HG02759 (cell line): Measurements from ENCODE around the gene MN1.

Experiments used
- ATAC-seq: cut with Tn5 transposase; IDR thresholded peaks from one replicate; pipeline ENCODE4 v1.9.1; 2021; ENCODE audit warnings: mild to moderate bottlenecking, moderate library complexity; ENCODE audit not compliant: unreplicated experiment

MN1 gene

DNA sequence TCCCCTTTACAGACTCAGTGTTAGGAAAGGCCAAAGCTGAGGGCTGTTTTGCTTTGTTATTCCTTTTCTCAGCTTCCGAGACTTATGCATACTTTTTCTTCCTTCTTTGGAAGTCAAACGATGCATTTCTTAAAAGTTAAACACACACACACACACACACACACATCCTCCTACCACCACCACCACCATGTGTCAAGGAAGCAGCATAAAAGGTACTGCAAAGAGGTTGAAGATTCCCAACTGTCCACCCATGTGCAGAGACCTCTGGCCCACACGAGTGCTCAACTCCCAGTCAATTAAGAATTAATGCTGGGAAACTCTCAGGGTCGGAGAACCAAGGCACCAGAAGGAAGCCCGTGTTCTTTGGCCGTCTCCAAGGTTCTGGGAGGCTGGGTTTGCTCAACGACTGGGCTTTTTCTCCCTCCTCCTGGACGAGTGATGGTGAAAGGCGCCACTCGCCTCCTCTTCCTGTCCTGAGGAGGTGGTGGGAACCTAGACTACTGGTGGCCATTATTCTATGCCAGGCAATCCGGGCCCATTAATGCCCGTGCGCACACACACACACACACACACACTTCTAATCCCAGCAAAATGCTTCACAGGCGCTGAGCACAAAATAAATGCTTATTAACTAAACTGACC, 15.1 kb downstream of the MN1 start:
- no peak for ATAC-seq

DNA sequence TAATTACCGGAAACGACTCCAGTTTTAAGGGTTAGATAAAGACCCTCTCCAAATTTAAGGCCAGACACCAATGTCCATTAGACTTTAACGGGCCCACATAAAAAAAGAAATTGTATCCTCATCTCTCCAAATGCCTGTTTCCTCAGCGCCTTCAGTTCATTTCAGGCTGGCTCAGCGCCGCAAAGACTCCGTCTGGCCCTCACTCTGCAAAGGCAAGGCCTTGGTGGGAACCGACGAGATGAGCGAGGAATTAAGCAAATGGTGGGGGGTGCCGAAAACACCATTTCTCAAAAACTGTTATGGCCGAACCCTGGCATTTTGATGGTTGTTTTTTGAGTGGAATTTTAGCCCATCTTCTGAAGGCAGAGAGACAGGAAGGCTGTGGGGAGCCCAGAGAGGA, 15.7 kb downstream of the MN1 start:
- ATAC-seq = no peak

- no peak for ATAC-seq
Measured at GRCh38 chr22:27784120-27784475, 17.5 kb downstream of the MN1 start.

GRCh38 chr22:27783436-27784119, 18.0 kb downstream of the MN1 start:
- no peak for ATAC-seq

- ATAC-seq = no peak
Measured at GRCh38 chr22:27782088-27782487, 19.5 kb downstream of the MN1 start.

- ATAC-seq = no peak
Measured at GRCh38 chr22:27780161-27780575, 21.4 kb downstream of the MN1 start.

- ATAC-seq = no peak
Measured at GRCh38 chr22:27779643-27780042, 21.9 kb downstream of the MN1 start.

DNA sequence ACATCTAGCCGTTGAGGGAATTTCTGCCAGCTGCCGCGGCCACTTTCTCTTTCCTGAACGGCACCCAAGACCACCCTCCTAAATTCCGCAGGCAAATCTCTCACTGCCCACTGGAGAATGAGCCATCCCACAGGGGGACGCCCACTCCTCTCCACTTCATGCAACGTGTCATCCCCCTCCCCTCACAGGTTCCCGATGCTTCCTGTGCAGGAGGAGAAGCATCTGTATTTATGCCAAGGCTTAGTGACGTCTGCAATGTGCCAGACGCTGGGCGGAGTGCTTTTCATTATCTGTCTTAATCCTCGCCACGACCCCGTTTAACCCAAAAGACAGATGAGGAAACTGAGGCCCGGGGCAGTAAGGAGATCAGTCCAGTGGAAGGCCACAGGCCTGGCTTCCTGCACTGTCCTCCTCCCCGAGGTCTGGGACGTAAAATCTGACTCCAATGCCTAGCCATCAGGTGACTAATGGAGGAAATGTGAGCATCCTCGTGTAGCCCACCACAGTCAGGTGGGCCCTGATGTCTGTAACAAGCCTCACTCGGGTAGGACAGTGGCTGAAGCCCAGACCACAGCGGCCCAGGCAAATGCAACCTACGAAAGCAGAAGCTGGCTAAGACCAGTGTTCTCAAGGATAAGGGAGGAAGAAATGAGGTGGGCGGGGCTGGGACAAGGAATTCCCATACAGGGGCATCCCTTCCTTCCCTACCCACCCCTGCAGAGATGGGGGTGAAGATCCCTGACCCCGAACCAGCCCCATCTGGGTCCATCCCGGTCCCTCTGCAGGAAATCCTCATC, 23.1 kb downstream of the MN1 start:
- no peak for ATAC-seq

DNA sequence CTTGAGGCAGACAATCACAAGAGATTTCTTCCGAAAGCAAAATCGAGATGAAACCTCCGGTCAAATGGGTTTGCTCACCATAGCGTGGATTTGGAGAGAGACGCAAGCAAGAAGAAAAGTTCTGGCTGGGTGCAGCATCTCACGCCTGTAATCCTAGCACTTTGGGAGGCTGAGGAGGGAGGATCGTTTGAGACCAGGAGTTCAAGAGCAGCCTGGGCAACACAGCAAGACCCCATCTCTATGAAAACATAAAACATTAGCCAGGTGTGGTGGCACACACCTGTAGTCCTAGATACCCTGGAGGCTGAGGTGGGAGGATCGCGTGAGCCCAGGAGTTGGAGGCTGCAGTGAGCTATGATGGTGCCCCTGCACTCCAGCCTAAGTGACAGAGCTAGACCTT, 24.4 kb downstream of the MN1 start:
- ATAC-seq = no peak

GRCh38 chr22:27776650-27776958, 25.0 kb downstream of the MN1 start:
- ATAC-seq = no peak

DNA sequence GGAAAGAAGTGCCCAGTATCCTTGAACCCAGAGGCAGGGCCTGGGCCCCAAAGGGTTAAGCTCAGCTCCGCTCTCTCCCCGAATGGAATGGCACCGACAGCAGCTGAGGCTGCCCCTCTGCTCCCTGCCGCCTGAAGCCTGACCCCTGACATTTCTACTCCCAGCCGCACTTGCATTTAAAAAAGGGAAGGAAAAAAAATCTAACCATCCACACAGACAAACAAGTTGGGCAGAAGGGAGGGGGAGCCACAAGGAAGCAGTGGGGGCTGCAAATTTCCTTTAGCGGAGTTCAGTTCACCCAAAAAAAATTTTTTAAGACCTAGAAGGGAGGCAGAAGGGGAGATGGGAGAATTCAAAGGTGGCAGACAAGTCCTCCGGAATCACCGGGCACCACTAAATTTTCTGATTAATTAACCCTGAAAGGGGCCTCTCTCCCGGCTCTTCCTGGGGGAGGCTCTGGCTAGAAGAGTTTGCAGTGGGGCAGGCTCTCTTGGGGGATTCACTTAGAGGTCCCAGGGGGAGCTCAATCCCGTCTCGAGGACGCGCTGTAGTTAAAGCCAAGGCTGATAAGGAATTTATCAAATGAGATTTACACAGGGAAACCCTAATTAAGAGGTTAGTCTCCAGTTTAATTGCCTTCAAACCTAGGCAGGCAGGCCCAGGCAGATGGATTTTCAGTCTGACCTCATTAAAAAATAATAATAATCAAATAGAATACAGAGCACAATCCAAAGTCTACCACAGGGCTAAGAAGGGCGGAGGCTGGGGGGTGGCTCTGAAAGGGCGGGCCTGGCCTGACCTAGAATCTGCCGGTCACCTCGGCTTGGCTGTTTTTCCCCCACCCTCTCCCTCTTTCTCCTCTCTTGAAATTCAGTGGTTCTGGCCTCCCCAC, 25.6 kb downstream of the MN1 start:
- no peak for ATAC-seq

DNA sequence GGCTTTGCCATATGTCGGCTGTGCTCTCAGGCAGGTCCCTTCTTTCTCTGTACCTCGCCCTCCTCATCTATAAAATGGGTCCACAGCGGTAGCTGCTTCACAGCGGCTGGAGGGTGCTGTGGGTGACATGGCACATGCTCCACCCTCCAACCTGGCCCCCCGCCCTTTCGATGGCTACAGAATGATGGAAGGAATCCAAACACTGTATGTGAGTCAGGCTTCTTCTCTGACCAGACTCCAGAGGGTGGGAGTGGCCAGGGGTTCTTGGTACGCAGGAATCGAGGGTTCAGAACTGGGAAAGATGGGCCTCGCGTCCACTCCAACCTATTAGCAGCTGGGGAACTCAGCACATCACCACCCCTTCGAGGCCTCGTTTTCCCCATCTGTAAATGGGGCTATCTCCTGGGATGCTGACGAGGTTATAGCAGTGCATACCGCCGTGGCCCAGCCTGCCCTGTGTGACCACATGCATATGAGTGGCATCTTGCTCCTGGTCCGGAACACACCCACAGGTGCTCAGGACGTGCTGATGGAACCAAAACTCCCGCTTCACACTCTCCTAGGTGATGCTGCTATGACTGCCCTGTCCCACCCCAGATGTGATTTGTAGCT, 26.4 kb downstream of the MN1 start:
- ATAC-seq = no peak

- ATAC-seq = no peak
Measured at GRCh38 chr22:27774200-27774599, 27.4 kb downstream of the MN1 start.

GRCh38 chr22:27772984-27773498, 28.5 kb downstream of the MN1 start:
- no peak for ATAC-seq

- no peak for ATAC-seq
Measured at GRCh38 chr22:27772081-27772983, 29.2 kb downstream of the MN1 start.

DNA sequence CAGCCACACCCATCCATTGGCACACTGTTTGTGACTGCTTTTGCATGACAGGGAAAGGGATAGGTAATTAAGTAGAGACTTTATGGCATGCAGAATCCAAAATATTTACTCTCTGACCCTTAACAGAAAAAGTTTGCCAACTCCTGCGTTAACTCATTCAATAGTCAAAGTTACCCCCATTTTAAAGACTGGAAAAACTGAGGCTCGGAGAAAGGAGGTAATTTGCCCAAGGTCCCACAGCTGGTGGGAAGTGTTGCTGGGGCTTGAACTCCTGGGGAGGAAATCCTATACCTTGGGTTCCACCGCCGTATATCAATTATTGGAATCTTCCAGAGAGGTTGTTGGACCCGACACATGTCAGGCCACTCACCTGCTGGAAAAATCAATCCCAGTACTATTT, 29.9 kb downstream of the MN1 start:
- ATAC-seq = no peak

- no peak for ATAC-seq
Measured at GRCh38 chr22:27769012-27769411, 32.5 kb downstream of the MN1 start.

- ATAC-seq = no peak
Measured at GRCh38 chr22:27768027-27768653, 33.4 kb downstream of the MN1 start.

- no peak for ATAC-seq
Measured at GRCh38 chr22:27766679-27767078, 34.9 kb downstream of the MN1 start.
